ENCODE results near the gene PLEKHG1.

DNA sequence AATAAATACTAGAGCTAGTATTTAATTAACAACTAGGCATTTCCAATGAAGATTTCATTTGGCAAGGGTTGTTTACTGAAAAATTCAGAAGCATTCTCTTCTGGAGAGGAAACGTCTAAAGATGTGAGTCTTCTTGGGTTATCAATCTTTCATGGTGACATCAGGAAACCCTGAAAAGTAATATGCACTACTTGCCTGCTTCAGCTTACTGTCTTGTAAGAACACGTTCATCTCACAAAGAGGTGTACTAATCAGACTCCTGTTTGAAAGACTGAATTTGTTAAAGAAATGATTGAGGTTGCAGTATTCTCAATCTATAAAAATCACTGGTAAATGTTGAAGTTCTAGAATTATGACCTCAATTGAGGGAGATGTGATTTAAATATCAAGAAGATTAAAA, 16.9 kb downstream of the PLEKHG1 start:
- TF ChIP-seq, protein P1, sequence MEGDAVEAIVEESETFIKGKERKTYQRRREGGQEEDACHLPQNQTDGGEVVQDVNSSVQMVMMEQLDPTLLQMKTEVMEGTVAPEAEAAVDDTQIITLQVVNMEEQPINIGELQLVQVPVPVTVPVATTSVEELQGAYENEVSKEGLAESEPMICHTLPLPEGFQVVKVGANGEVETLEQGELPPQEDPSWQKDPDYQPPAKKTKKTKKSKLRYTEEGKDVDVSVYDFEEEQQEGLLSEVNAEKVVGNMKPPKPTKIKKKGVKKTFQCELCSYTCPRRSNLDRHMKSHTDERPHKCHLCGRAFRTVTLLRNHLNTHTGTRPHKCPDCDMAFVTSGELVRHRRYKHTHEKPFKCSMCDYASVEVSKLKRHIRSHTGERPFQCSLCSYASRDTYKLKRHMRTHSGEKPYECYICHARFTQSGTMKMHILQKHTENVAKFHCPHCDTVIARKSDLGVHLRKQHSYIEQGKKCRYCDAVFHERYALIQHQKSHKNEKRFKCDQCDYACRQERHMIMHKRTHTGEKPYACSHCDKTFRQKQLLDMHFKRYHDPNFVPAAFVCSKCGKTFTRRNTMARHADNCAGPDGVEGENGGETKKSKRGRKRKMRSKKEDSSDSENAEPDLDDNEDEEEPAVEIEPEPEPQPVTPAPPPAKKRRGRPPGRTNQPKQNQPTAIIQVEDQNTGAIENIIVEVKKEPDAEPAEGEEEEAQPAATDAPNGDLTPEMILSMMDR (IDR thresholded peaks at IDR 0.05): no peak
- no peak for TF ChIP-seq POLR2A (IDR thresholded peaks at IDR 0.05)

All from testis (tissue), 2 donors.